ENCODE results near the gene TENM4. TPM values are rescaled to one million over a fixed set of nuclear protein-coding genes. Genes with fewer than 3 reads are reported as not detected.

Gene TENM4
- total RNA-seq, 1 donor from 2014 or later, result 11.9 TPM

DNA sequence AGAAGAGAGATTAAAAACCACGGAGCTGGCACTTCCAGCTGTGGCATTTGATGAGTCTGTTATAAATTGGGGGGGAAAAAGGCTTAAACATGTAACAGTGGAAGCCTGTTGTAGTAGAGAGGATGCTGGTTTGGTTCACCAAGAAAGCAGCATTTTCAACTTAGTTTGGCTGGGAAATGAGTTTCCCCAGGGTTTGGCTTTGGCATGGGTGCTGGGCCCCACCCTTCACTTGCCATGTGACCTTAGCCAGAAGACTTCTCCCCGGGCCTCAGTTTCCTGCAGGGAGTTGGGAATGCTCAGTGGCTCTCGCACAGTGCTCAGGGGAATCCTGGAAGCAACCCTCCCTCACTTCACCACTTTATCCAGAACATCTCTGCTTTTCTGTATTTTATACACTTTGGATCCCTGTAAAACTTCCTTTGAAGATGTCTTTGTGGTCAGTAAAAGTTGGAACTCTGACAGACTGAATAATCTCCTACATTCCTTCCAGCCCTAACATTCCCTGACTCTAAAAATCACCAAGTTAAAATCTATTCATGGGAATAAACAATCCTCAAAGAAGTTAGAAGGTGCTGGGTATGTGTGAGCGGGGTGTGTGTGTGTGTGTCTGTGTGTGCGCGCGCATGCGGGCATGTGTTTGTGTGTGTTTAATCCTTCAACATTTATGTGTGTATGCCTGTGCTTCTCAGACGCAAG lies 166.0 kb downstream of the TENM4 start:
- Histone ChIP-seq H3K27ac (no peak overlapping the region), H3K27me3 (no peaks in the 10 kb centered on the region), H3K36me3 (no peaks in the 10 kb centered on the region), H3K4me3 (no peak overlapping the region), H3K4me1 (no peaks in the 10 kb centered on the region), H3K9me3 (no peaks in the 10 kb centered on the region)
- intact Hi-C loops (cut with DNase I), result no loop called here
- TF ChIP-seq, protein P1, sequence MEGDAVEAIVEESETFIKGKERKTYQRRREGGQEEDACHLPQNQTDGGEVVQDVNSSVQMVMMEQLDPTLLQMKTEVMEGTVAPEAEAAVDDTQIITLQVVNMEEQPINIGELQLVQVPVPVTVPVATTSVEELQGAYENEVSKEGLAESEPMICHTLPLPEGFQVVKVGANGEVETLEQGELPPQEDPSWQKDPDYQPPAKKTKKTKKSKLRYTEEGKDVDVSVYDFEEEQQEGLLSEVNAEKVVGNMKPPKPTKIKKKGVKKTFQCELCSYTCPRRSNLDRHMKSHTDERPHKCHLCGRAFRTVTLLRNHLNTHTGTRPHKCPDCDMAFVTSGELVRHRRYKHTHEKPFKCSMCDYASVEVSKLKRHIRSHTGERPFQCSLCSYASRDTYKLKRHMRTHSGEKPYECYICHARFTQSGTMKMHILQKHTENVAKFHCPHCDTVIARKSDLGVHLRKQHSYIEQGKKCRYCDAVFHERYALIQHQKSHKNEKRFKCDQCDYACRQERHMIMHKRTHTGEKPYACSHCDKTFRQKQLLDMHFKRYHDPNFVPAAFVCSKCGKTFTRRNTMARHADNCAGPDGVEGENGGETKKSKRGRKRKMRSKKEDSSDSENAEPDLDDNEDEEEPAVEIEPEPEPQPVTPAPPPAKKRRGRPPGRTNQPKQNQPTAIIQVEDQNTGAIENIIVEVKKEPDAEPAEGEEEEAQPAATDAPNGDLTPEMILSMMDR (IDR thresholded peaks at IDR 0.05), result no peak
- no peak for DNase-seq (ENCODE audit: low spot score in 2 of 2)

DNA sequence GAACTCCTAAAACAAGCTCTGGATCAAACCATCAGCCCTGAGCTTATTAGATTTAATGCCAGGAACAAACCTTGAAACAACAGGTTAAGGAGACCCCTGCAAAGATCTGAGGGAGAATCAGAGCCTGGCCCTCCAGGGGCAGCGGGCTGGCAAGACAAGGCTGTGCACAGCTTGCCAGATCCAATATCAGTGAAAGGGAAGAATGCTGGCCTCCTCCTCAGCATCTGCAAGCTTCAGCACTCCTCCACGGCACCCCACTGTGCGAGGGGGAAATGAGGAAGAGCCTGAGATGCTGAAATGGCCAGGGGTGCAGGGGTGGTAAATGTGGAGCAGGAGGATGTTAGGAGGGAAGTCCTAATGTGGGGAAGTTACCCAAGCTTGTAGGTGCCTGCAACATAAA lies 167.0 kb downstream of the TENM4 start:
- DNase-seq (ENCODE audit: low spot score in 2 of 2), result no peak
- Histone ChIP-seq H3K9me3 (no peaks in the 10 kb centered on the region), H3K27me3 (no peaks in the 10 kb centered on the region), H3K27ac (no peak overlapping the region), H3K4me3 (no peak overlapping the region), H3K36me3 (no peaks in the 10 kb centered on the region), H3K4me1 (no peaks in the 10 kb centered on the region)
- TF ChIP-seq, protein P1 (IDR thresholded peaks at IDR 0.05), result no peak
- intact Hi-C loops (cut with DNase I), result no loop called here

DNA sequence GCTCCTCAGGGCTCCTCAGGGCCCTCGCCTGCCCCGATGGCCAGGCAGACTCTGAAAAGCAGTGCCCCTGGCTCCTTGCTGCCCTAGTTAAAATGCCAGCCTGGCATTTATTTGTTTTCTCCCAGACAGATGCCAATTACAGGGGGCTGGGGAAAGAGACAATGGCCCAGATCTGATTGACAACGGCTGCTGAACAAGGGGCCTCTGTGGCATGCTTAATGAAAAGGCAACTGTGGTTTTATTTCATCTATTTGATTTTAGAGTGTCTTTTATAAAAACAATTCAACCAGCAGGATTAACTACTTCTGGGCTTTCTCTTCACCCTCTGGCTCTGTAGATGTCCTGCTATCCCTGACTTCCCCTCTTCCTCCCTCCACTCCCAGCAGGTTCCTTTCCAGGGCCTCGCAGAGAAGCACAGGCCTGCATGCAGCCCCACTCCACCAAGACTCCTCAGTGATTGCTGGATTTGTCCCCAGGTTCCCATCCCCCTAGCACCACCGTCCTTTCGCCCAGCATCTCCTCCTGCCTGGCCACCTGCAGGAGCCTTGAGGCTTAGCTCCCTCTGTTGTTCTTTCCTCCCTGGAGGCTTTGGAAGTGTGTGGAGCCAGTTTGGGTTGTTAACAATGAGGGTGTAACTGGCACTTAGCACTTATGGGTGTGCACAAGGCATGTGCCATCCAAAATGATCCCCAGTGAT lies 171.1 kb downstream of the TENM4 start:
- Histone ChIP-seq H3K27me3 (no peaks in the 10 kb centered on the region), H3K4me3 (no peak overlapping the region), H3K4me1 (no peaks in the 10 kb centered on the region), H3K27ac (no peak overlapping the region), H3K9me3 (no peaks in the 10 kb centered on the region), H3K36me3 (no peaks in the 10 kb centered on the region)
- intact Hi-C loops (cut with DNase I), result no loop called here
- DNase-seq (ENCODE audit: low spot score in 2 of 2), result no peak
- TF ChIP-seq, protein P1 (IDR thresholded peaks at IDR 0.05), result no peak

DNA sequence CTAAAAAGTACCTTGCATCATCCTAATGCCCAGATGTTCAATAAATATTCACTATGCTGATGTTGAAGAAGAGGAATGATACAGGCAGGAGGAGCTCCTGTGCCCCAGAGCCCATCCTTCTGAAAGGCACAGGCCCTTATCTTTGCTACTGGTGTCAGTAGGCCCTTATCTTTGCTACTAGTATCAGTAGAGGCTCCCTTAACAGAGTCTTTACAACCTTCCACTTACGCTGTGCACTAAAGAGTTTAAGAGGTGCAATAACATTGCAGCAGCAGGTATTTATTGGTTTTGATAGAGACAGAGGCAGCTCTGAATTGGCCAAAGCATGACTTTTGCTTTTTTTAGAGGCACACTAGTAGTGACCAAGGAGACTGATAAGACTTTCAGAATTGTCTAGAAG lies 174.4 kb downstream of the TENM4 start:
- TF ChIP-seq, protein P1 (IDR thresholded peaks at IDR 0.05), result no peak
- no peaks in the 10 kb centered on the region for H3K9me3 ChIP-seq
- H3K4me3 ChIP-seq, result no peak overlapping the region
- no peak for DNase-seq (ENCODE audit: low spot score in 2 of 2)
- no peak overlapping the region for H3K27ac ChIP-seq
- no peaks in the 10 kb centered on the region for H3K4me1 ChIP-seq
- intact Hi-C loops (cut with DNase I), result no loop called here
- no peaks in the 10 kb centered on the region for H3K36me3 ChIP-seq
- no peaks in the 10 kb centered on the region for H3K27me3 ChIP-seq

DNA sequence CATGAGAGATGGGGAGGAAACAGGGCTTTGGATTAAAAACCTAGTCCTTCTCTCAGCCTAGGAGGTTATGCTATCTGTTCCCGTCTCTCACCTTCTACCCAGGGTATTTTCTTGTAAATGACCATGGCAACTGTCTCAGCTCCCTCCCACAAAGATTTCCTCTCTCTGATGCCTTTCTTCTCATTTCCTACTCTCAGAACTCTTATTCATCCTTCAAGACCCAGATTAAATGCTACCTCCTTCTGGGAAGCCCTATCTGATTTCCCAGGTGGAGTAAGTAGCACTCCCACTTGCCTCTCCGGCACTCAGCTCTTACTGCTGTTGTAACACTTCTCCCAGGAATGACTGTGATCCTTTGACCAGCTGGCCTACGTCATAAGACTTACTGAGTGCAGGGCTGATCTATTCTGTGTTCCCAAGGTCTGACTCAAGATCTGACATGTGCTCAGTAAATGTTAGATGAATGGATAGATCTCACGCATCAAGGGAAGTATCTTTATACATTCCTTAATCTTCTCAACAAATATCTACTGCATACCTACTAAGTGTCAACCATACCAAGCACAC lies 175.0 kb downstream of the TENM4 start:
- no peak for DNase-seq (ENCODE audit: low spot score in 2 of 2)
- H3K4me3 ChIP-seq, result no peak overlapping the region
- H3K9me3 ChIP-seq, result no peaks in the 10 kb centered on the region
- no peaks in the 10 kb centered on the region for H3K27me3 ChIP-seq
- TF ChIP-seq, protein P1 (IDR thresholded peaks at IDR 0.05), result no peak
- H3K36me3 ChIP-seq, result no peaks in the 10 kb centered on the region
- no peaks in the 10 kb centered on the region for H3K4me1 ChIP-seq
- intact Hi-C loops (cut with DNase I), result no loop called here
- H3K27ac ChIP-seq, result no peak overlapping the region
